OCI-LY3 (cell line): ENCODE data around the gene RIMKLA.

Experiments
- H2AFZ ChIP-seq: fragments of 200-600, 300-600 bp; shearing (Covaris generic); 2 replicates; pipeline ENCODE4 v1.6.0; 2014; ENCODE audit warnings: antibody characterized with exemption, low read depth, low read length
- H3K27ac ChIP-seq: fragments of 200-600, 300-600 bp; sonication (generic); 2 replicates; pipeline ENCODE4 v1.5.1; 2014; ENCODE audit warnings: mild to moderate bottlenecking, low read length, moderate library complexity, mixed read lengths
- H3K27me3 ChIP-seq: fragments of 200-600, 300-600 bp; sonication (generic); 2 replicates; pipeline ENCODE4 v1.6.1; 2014; ENCODE audit warnings: low read depth, low read length, mixed read lengths
- H3K36me3 ChIP-seq: fragments of 200-600, 300-600 bp; sonication (generic); replicated peaks from 2 replicates; pipeline ENCODE3; 2014; ENCODE audit warnings: low read depth, low read length, mixed read lengths
- H3K4me1 ChIP-seq: fragments of 300-600, 200-600 bp; sonication (generic); 2 replicates; pipeline ENCODE4 v1.6.1; 2014; ENCODE audit warnings: low read length, mixed read lengths
- H3K4me2 ChIP-seq: fragments of 200-600, 300-600 bp; sonication (generic); 2 replicates; pipeline ENCODE4 v1.6.1; 2014; ENCODE audit warnings: low read length, mixed read lengths
- H3K4me3 ChIP-seq: fragments of 300-600, 200-600 bp; sonication (generic); 2 replicates; pipeline ENCODE4 v1.5.1; 2014; ENCODE audit warnings: antibody characterized with exemption, mild to moderate bottlenecking, low read length, moderate library complexity
- H3K79me2 ChIP-seq: fragments of 300-600, 200-600 bp; shearing (Covaris generic); 2 replicates; pipeline ENCODE4 v1.6.1; 2014; ENCODE audit warnings: mild to moderate bottlenecking, low read length, mixed read lengths
- H3K9ac ChIP-seq: fragments of 300-600, 200-600 bp; shearing (Covaris generic); 2 replicates; pipeline ENCODE4 v1.6.0; 2014; ENCODE audit warnings: mild to moderate bottlenecking, low read length, moderate library complexity
- H3K9me3 ChIP-seq: fragments of 200-600, 300-600 bp; shearing (Covaris generic); 2 replicates; pipeline ENCODE4 v1.6.1; 2014; ENCODE audit warnings: low read length, mixed read lengths; ENCODE audit not compliant: insufficient read depth
- H4K20me1 ChIP-seq: fragments of 200-600, 300-600 bp; sonication (generic); 2 replicates; pipeline ENCODE4 v1.6.1; 2016; ENCODE audit warnings: low read length, mixed read lengths; ENCODE audit not compliant: insufficient read depth
- EZH2phosphoT487 ChIP-seq: fragments of 200-600 bp; shearing (Covaris generic); IDR thresholded peaks from 2 replicates; pipeline ENCODE4 v1.6.1; 2018; ENCODE audit warnings: antibody characterized with exemption, mixed run types, low read depth
- TF ChIP-seq, protein P1 (sequence below): fragments of 200-600, 300-600 bp; sonication (generic); IDR thresholded peaks from 2 replicates; pipeline ENCODE4 v1.5.1; 2014; ENCODE audit warnings: antibody characterized with exemption, low read length, low read depth

The RIMKLA gene

DNA sequence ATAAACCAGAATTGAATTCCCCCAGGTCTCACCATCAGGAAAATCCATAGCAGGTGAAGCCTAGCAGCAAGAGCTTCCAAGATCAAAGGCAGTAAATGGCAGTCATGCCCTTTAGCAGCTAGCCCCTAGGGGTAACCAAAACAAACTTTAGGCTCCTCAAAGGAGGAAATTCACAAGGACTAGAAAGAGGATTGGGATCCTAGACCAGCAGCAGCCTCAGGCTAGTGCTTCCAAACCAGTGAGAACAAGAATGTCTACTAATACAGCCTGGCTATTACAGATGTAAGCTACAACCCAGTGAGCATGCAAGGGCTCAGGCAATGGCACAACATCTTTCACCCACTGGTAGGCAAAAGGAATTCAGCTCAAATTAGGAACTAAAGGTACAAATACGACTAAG, 11.1 kb upstream of the RIMKLA start:
- Histone ChIP-seq H3K27ac (no peak overlapping the region), H3K36me3 (no peaks in the 10 kb centered on the region), H3K79me2 (no peaks in the 10 kb centered on the region), H4K20me1 (no peaks in the 10 kb centered on the region), H3K9me3 (no peaks in the 10 kb centered on the region), H3K9ac (no peak overlapping the region), H3K4me3 (no peak overlapping the region), H3K27me3 (no peaks in the 10 kb centered on the region; the same call in 1 of the 2 replicates), H3K4me2 (no peak overlapping the region), H2AFZ (no peak overlapping the region), H3K4me1 (no peaks in the 10 kb centered on the region)
- TF ChIP-seq, protein P1, sequence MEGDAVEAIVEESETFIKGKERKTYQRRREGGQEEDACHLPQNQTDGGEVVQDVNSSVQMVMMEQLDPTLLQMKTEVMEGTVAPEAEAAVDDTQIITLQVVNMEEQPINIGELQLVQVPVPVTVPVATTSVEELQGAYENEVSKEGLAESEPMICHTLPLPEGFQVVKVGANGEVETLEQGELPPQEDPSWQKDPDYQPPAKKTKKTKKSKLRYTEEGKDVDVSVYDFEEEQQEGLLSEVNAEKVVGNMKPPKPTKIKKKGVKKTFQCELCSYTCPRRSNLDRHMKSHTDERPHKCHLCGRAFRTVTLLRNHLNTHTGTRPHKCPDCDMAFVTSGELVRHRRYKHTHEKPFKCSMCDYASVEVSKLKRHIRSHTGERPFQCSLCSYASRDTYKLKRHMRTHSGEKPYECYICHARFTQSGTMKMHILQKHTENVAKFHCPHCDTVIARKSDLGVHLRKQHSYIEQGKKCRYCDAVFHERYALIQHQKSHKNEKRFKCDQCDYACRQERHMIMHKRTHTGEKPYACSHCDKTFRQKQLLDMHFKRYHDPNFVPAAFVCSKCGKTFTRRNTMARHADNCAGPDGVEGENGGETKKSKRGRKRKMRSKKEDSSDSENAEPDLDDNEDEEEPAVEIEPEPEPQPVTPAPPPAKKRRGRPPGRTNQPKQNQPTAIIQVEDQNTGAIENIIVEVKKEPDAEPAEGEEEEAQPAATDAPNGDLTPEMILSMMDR, result no peak
- no peak for TF ChIP-seq EZH2phosphoT487

DNA sequence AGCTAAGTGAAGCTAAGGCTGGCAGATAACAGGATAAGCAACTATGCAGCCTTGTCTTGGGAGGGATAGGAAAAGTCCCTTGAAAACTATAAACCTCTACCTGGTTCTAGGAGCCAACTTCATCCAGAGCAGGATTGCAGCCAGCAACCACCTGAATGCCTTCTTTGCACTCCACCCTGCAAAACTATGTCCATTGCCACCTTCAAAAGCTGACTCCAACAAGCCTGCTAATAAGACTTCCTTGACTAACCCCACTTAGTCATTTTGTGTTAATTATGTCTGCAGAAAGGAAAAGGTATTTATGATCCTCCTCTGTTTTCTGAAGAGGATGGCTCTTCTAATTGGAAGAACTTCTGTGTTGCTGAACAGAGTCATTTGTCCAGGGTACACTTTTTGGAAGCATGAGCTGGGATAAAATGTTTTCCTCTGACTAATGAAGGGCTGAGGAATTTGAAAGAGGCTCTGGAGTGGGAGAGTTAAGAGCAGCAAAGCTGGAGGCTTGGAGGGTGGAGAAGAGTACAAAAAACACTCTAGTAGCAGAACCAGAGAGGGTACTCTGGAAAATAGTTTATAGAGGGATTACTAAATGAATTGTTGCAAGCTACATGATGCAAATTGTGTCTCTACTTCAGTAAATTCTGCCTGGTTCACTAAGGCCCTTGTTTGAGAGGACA, 9.6 kb upstream of the RIMKLA start:
- H2AFZ ChIP-seq, result no peak overlapping the region
- H4K20me1 ChIP-seq, result no peaks in the 10 kb centered on the region
- H3K27me3 ChIP-seq, result no peaks in the 10 kb centered on the region; the same call in 1 of the 2 replicates
- H3K9me3 ChIP-seq, result no peaks in the 10 kb centered on the region
- H3K4me2 ChIP-seq, result no peak overlapping the region
- no peak overlapping the region for H3K9ac ChIP-seq
- H3K36me3 ChIP-seq, result no peaks in the 10 kb centered on the region
- H3K27ac ChIP-seq, result no peak overlapping the region
- H3K4me3 ChIP-seq, result no peak overlapping the region
- H3K4me1 ChIP-seq, result no peaks in the 10 kb centered on the region
- TF ChIP-seq, protein P1, result no peak
- TF ChIP-seq EZH2phosphoT487, result no peak
- no peaks in the 10 kb centered on the region for H3K79me2 ChIP-seq

DNA sequence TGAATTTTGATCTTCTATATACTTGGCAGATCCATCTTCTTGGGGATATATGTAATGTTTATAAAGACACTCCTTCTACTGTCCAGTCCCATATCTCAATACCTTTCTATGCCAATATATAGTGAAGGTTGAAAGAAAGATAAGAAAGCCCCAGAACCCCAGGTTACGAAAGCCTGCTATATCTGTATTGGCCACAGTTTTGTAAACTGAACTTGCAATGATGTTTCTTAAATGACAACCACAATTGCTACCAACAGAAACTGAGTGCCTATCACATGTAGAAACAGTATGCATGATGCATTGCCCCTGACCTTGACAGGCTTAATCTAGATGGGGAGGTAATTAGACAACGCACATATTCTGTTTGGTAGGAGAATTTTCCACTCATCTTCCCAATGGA, 7.8 kb upstream of the RIMKLA start:
- no peaks in the 10 kb centered on the region for H4K20me1 ChIP-seq
- no peak overlapping the region for H3K27ac ChIP-seq
- no peaks in the 10 kb centered on the region for H3K9me3 ChIP-seq
- no peaks in the 10 kb centered on the region; the same call in 1 of the 2 replicates for H3K27me3 ChIP-seq
- H3K79me2 ChIP-seq, result no peaks in the 10 kb centered on the region
- H2AFZ ChIP-seq, result no peak overlapping the region
- H3K4me1 ChIP-seq, result no peaks in the 10 kb centered on the region
- H3K9ac ChIP-seq, result no peak overlapping the region
- TF ChIP-seq EZH2phosphoT487, result no peak
- TF ChIP-seq, protein P1, result no peak
- H3K4me2 ChIP-seq, result no peak overlapping the region
- no peak overlapping the region for H3K4me3 ChIP-seq
- no peaks in the 10 kb centered on the region for H3K36me3 ChIP-seq

DNA sequence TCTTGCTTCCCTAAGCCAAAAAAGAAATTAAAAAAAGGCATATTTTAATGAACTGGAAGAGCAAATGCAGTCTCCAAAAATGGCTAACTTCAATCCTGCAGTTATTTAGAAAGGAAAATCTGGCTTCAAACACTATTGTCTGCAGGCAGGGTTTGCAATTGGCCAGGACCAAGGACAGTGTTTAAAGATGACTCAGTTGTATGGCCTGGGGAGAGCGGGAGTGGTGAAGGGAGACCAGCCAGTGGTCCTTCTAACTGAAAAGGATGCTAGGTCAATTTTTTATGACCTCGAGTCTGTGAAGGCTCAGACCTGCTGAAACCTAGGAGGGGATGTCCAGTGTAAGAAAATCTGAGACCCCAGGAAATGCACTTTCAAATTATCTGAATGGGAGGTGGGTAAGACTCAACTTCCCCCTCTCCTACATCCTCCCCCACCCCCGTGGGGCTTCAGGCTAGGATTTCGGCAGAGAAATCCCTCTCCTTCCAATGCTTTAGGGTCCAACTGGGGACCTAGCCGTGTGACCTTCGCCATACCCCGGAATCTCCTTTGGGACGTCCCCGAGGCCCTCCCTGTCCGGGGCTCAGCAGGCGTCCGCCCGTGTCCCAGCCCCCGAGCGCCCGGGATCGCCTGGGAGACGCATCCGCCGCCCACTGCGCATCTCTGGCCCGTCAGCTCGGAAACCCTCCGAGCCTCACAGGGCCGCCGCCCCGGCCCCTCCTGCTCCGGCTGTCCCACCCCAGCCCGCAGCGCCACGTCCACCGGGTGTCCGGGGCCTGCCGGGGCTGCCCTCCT, 602 bp upstream of the RIMKLA start:
- Histone ChIP-seq H4K20me1 (no peaks in the 10 kb centered on the region), H3K9me3 (no peaks in the 10 kb centered on the region), H3K27me3 (peaks cover 16% of the 10 kb centered on the region), H3K36me3 (no peaks in the 10 kb centered on the region), H3K27ac (no peak overlapping the region), H3K79me2 (no peaks in the 10 kb centered on the region), H3K4me1 (0 out of 2 replicates have a peak, but pooled peaks cover 4% of the 10 kb centered on the region), H3K4me2 (peak overlapping the region; percentile 94), H2AFZ (peak overlapping the region; percentile 71), H3K9ac (peak overlapping the region; percentile 43; the same call in 1 of the 2 replicates), H3K4me3 (peak overlapping the region; percentile 88)
- TF ChIP-seq, protein P1, result no peak
- no peak for TF ChIP-seq EZH2phosphoT487
